ENCODE results near the gene ECT2.
"Not testable (repeated sequence)": the region's sequence is repeated elsewhere in the genome, so short reads cannot be mapped to it uniquely, and the experiment has no call there.

ECT2 gene

DNA sequence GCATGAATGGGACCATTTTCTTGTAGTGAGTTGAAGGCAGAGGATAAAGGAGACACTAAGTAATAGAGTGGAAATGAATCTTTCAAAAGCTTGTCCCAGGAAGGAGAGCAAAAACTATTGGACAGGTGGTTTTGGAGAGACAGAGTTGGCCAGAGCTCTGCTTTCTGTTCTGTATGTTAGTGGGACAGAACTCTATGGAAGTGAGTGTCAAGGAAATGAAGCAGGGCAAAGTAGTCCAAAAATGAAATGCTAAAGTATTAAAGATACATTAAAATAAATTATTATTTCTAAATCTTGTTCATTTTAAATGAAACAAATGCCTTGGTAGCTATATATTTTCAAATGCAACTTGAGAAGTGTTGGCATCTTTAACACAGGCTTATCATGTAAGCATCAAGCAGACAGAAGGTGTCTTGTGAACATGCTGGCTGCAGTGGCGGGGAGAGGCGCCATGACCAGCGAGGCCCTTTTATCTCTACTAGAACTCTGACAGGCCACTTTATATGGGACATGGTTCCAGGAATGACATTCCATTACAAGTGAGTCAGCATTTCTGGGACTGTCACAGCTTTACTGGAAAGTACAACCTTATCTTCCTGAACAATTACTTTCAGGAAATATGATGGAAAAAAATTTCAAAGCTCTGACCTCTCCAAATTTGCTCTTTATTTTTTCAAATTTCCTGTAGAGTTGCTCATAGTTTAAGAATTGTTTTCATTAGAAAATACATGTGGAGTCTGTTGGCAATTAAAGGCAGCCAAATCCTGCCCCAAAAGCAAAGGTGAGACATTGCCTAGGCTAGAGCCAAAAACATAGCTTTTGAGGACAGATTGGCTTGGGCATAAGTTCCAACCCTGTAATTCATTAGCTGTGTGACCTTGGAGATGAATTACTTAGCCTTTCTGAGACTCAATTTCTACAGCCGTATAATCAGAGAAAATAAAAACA lies 106.5 kb downstream of the ECT2 start:
- no peaks in the 10 kb centered on the region for H3K36me3 ChIP-seq (ENCODE audit: low read depth)
- no peak overlapping the region for H3K27ac ChIP-seq (ENCODE audit: poor library complexity, severe bottlenecking)
- H3K4me1 ChIP-seq (ENCODE audit: insufficient read depth, poor library complexity, severe bottlenecking), result no peaks in the 10 kb centered on the region
- no peak for ATAC-seq (ENCODE audit: low read depth)
- no peak overlapping the region for H3K4me3 ChIP-seq (ENCODE audit: severe bottlenecking)
- no peak for TF ChIP-seq CTCF (IDR thresholded peaks at IDR 0.05; ENCODE audit: poor library complexity, severe bottlenecking)
- H3K9me3 ChIP-seq (ENCODE audit: severe bottlenecking), result no peaks in the 10 kb centered on the region
- no peak for DNase-seq (ENCODE audit: low spot score)
- H3K27me3 ChIP-seq (ENCODE audit: insufficient read depth, poor library complexity, severe bottlenecking), result no peaks in the 10 kb centered on the region

GRCh38 chr3:172859041-172859440 lies 108.5 kb downstream of the ECT2 start:
- DNase-seq (ENCODE audit: low spot score), result no peak
- TF ChIP-seq CTCF (IDR thresholded peaks at IDR 0.05; ENCODE audit: poor library complexity, severe bottlenecking), result no peak
- H3K27me3 ChIP-seq (ENCODE audit: insufficient read depth, poor library complexity, severe bottlenecking), result no peaks in the 10 kb centered on the region

DNA sequence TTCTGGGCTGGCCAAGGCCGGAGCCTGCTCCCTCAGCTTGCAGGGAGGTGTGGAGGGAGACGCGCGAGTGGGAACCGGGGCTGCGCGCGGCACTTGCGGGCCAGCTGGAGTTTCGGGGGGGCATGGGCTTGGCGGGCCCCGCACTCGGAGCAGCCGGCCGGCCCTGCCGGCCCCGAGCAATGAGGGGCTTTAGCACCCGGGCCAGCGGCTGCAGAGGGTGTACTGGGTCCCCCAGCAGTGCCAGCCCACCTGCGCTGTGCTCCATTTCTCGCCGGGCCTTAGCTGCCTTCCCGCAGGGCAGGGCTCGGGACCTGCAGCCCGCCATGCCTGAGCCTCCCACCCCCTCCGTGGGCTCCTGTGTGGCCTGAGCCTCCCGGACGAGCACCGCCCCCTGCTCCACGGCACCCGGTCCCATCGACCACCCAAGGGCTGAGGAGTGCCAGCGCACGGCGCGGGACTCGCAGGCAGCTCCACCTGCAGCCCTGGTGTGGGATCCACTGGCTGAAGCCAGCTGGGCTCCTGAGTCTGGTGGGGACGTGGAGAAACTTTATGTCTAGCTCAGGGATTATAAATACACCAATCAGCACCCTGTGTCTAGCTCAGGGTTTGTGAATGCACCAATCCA lies 116.3 kb downstream of the ECT2 start:
- not testable (repeated sequence) for H3K4me3 ChIP-seq (ENCODE audit: severe bottlenecking); DNase-seq (ENCODE audit: low spot score)

More at GRCh38 chr3:172859041-172859440, 108.5 kb downstream of the ECT2 start:
- no peaks in the 10 kb centered on the region for H3K9me3 ChIP-seq (ENCODE audit: severe bottlenecking)
- H3K4me3 ChIP-seq (ENCODE audit: severe bottlenecking), result no peak overlapping the region
- no peak for ATAC-seq (ENCODE audit: low read depth)
- no peak overlapping the region for H3K27ac ChIP-seq (ENCODE audit: poor library complexity, severe bottlenecking)
- H3K4me1 ChIP-seq (ENCODE audit: insufficient read depth, poor library complexity, severe bottlenecking), result no peaks in the 10 kb centered on the region
- H3K36me3 ChIP-seq (ENCODE audit: low read depth), result no peaks in the 10 kb centered on the region

GRCh38 chr3:172868582-172869200 lies 118.2 kb downstream of the ECT2 start:
- Histone ChIP-seq H3K4me1 (ENCODE audit: insufficient read depth, poor library complexity, severe bottlenecking) (peaks cover 11% of the 10 kb centered on the region), H3K27ac (ENCODE audit: poor library complexity, severe bottlenecking) (no peak overlapping the region), H3K27me3 (ENCODE audit: insufficient read depth, poor library complexity, severe bottlenecking) (no peaks in the 10 kb centered on the region), H3K9me3 (ENCODE audit: severe bottlenecking) (peaks cover 2% of the 10 kb centered on the region), H3K36me3 (ENCODE audit: low read depth) (no peaks in the 10 kb centered on the region), H3K4me3 (ENCODE audit: severe bottlenecking) (no peak overlapping the region)
- TF ChIP-seq CTCF (IDR thresholded peaks at IDR 0.05; ENCODE audit: poor library complexity, severe bottlenecking), result no peak
- DNase-seq (ENCODE audit: low spot score) (no peak), ATAC-seq (ENCODE audit: low read depth) (peak; percentile 33; the same call in 1 of the 3 replicates)

More for the DNA sequence above, 116.3 kb downstream of the ECT2 start:
- H3K4me1 ChIP-seq (ENCODE audit: insufficient read depth, poor library complexity, severe bottlenecking), result peaks cover 11% of the 10 kb centered on the region
- not testable (repeated sequence) for H3K27ac ChIP-seq (ENCODE audit: poor library complexity, severe bottlenecking); H3K27me3 ChIP-seq (ENCODE audit: insufficient read depth, poor library complexity, severe bottlenecking); H3K36me3 ChIP-seq (ENCODE audit: low read depth); H3K9me3 ChIP-seq (ENCODE audit: severe bottlenecking); ATAC-seq (ENCODE audit: low read depth)

DNA sequence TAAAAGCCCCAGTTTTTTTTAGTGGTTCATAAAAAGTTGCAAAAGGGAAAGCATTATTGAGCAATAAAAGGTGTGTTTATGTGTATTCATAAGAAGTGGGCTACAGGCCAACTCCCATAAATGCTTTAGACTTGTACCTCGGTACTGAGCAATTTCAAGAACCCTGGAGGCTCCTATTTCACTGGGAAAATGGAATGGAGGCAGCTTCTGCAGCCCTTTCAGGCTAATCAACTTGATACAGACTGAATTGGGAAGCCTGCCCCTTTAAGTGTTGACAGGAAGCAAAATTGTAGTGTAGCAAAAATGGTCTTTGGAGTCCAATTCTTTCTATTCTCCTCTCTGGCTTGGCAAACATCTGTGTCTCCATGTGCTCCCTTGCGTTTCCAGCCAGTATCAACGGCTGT lies 118.8 kb downstream of the ECT2 start:
- Histone ChIP-seq H3K4me3 (ENCODE audit: severe bottlenecking) (no peak overlapping the region), H3K27ac (ENCODE audit: poor library complexity, severe bottlenecking) (no peak overlapping the region), H3K9me3 (ENCODE audit: severe bottlenecking) (peaks cover 2% of the 10 kb centered on the region), H3K4me1 (ENCODE audit: insufficient read depth, poor library complexity, severe bottlenecking) (peaks cover 11% of the 10 kb centered on the region), H3K36me3 (ENCODE audit: low read depth) (no peaks in the 10 kb centered on the region), H3K27me3 (ENCODE audit: insufficient read depth, poor library complexity, severe bottlenecking) (no peaks in the 10 kb centered on the region)
- peak; percentile 80; the same call in 2 of the 3 replicates for ATAC-seq (ENCODE audit: low read depth)
- TF ChIP-seq CTCF (IDR thresholded peaks at IDR 0.05; ENCODE audit: poor library complexity, severe bottlenecking), result no peak
- DNase-seq (ENCODE audit: low spot score), result no peak

All from RWPE2 (cell line).